K562 (cell line): ENCODE results near the gene FGD1. TPM values are rescaled to one million over a fixed set of nuclear protein-coding genes. Genes with fewer than 3 reads are reported as not detected.

Source experiments
- polyA plus RNA-seq, 8 experiments: library from polyadenylated mRNA; depleted of rRNA in 4 of 8; stranded (reverse) in 5 of 8; unstranded in 3 of 8; fragments of >200 nt; fragmentation: Nextera tagmentation in 2 of 8; fragmentation: Illumina TruSeq in 1 of 8; extraction: Ambion mirVana in 2 of 8; extraction: Trizol in 1 of 8; gene quantifications; 2 replicates each; pipeline versions ENCODE4 v1.2.1 to v1.2.3, GENCODE V29; 2011 to 2014; ENCODE audit warnings: inconsistent platforms in 1 of 8, missing spikeins in 1 of 8
- total RNA-seq, 7 experiments: library from RNA; depleted of rRNA in 6 of 7; stranded (reverse); fragments of >200 nt in 6 of 7; fragmentation: Illumina TruSeq in 2 of 7; extraction: Trizol in 2 of 7; gene quantifications; 2 replicates each; pipeline versions ENCODE4 v1.2.1 to v1.2.3, GENCODE V29; 2011 to 2021; ENCODE audit warnings: low replicate concordance in 1 of 7

The FGD1 gene
- total and polyA plus RNA-seq, 9 of the 15 experiments (the other 6 are each of a cell fraction or from before 2014, with no cell fraction given): 0.01 to 0.09 (median 0.04) TPM; not detected in 2

Other genes with a start within 250 kb of the FGD1 start
- not detected in 2 replicates for gene WNK3, start 138.2 kb downstream of the FGD1 start, total RNA-seq (2014; rRNA removed)
- gene WNK3, start 138.2 kb downstream of the FGD1 start, total RNA-seq (2014; rRNA removed; fragmentation: Illumina TruSeq; extraction: Trizol): under 0.01 TPM in 1 of 2 replicates, not detected in the other
- gene WNK3, start 138.2 kb downstream of the FGD1 start, total RNA-seq (2015; rRNA removed; fragmentation: Illumina TruSeq; extraction: Trizol): under 0.01 TPM in 1 of 2 replicates, not detected in the other
- gene WNK3, start 138.2 kb downstream of the FGD1 start, total RNA-seq (2021): 0.02 and 0.11 TPM in 2 replicates
- not detected in 2 replicates for gene WNK3, start 138.2 kb downstream of the FGD1 start, polyA plus RNA-seq (2011; rRNA removed)
- gene WNK3, start 138.2 kb downstream of the FGD1 start, polyA plus RNA-seq (2014; fragmentation: Illumina TruSeq; extraction: Trizol): not detected in 2 replicates
- gene WNK3, start 138.2 kb downstream of the FGD1 start, polyA plus RNA-seq (2014; fragmentation: Nextera tagmentation; extraction: Ambion mirVana): under 1 TPM; 0.01 TPM
- not detected in 2 replicates for gene WNK3, start 138.2 kb downstream of the FGD1 start, polyA plus RNA-seq (2014; rRNA removed)
- 23.8 and 28.5 TPM in 2 replicates for gene TSR2, start 55.8 kb downstream of the FGD1 start, total RNA-seq (2014; rRNA removed)
- gene TSR2, start 55.8 kb downstream of the FGD1 start, total RNA-seq (2014; rRNA removed; fragmentation: Illumina TruSeq; extraction: Trizol): 26.2 and 27.1 TPM in 2 replicates
- gene TSR2, start 55.8 kb downstream of the FGD1 start, total RNA-seq (2015; rRNA removed; fragmentation: Illumina TruSeq; extraction: Trizol): 29.1 and 29.8 TPM in 2 replicates
- gene TSR2, start 55.8 kb downstream of the FGD1 start, total RNA-seq (2021): 27.4 and 32.2 TPM in 2 replicates
- 18.0 and 20.1 TPM in 2 replicates for gene TSR2, start 55.8 kb downstream of the FGD1 start, polyA plus RNA-seq (2011; rRNA removed)
- 45.8 and 50.0 TPM in 2 replicates for gene TSR2, start 55.8 kb downstream of the FGD1 start, polyA plus RNA-seq (2014; fragmentation: Illumina TruSeq; extraction: Trizol)
- 10 to 100 TPM in 1 of 2 experiments, 1 to 10 TPM in 1; 8.6 to 17.4 TPM for gene TSR2, start 55.8 kb downstream of the FGD1 start, polyA plus RNA-seq (2014; fragmentation: Nextera tagmentation; extraction: Ambion mirVana)
- gene TSR2, start 55.8 kb downstream of the FGD1 start, polyA plus RNA-seq (2014; rRNA removed): 35.9 and 37.7 TPM in 2 replicates
- gene GNL3L, start 34.0 kb upstream of the FGD1 start, total RNA-seq (2014; rRNA removed): 57.8 and 61.0 TPM in 2 replicates
- 59.8 and 61.0 TPM in 2 replicates for gene GNL3L, start 34.0 kb upstream of the FGD1 start, total RNA-seq (2014; rRNA removed; fragmentation: Illumina TruSeq; extraction: Trizol)
- 53.0 and 54.6 TPM in 2 replicates for gene GNL3L, start 34.0 kb upstream of the FGD1 start, total RNA-seq (2015; rRNA removed; fragmentation: Illumina TruSeq; extraction: Trizol)
- 73.1 and 81.7 TPM in 2 replicates for gene GNL3L, start 34.0 kb upstream of the FGD1 start, total RNA-seq (2021)
- 33.8 and 37.6 TPM in 2 replicates for gene GNL3L, start 34.0 kb upstream of the FGD1 start, polyA plus RNA-seq (2011; rRNA removed)
- 25.0 and 26.8 TPM in 2 replicates for gene GNL3L, start 34.0 kb upstream of the FGD1 start, polyA plus RNA-seq (2014; fragmentation: Illumina TruSeq; extraction: Trizol)
- gene GNL3L, start 34.0 kb upstream of the FGD1 start, polyA plus RNA-seq (2014; fragmentation: Nextera tagmentation; extraction: Ambion mirVana): 10 to 100 TPM; 11.5 to 11.9 TPM
- 29.2 and 32.8 TPM in 2 replicates for gene GNL3L, start 34.0 kb upstream of the FGD1 start, polyA plus RNA-seq (2014; rRNA removed)